GM18517 (cell line): ENCODE measurements around the gene LDLRAD2.
"Not testable (repeated sequence)": the region's sequence is repeated elsewhere in the genome, so short reads cannot be mapped to it uniquely, and the experiment has no call there.

ENCODE experiments used
- ATAC-seq: cut with Tn5 transposase; IDR thresholded peaks from one replicate; pipeline ENCODE4 v1.9.1; 2021; ENCODE audit warnings: mild to moderate bottlenecking, moderate library complexity; ENCODE audit not compliant: unreplicated experiment

The LDLRAD2 gene

DNA sequence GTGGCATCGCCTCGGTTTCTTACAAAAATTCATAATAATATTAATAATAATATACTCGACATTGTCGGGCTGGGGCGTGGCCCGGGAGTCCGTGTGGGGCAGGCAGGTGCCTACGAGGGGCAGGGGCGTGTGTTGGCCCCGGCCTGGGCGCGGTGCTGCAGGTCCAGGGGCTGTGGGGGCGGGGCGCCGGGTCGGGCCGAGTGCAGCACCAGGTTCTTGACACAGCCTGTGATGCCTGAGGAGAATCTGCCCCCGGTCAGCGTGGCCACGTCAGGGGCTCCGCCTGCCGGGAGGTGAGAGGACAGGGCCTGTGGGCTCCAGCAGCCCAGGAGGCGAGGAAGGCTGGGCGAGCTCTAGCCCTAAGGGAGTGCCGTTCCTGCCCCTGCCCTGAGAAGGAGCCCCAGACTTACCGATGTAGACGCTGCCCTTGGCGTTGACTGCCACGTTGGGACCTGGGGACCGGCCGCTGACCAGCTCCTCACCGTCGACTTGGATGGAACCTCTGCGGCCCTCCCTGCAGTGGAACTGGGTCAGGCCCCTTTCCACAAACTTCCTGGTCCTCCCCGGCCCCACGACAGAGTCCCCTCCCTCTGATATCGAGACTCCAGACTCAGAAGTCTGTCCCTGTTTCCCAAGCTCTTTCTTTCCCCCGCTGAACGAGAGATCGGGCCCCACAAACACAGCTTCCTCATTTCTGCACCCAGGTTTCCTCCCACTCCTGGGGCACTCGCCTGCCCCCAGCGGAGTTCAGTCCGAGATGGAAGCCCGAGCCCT is 11.3 kb downstream of the LDLRAD2 start:
- ATAC-seq: no peak

DNA sequence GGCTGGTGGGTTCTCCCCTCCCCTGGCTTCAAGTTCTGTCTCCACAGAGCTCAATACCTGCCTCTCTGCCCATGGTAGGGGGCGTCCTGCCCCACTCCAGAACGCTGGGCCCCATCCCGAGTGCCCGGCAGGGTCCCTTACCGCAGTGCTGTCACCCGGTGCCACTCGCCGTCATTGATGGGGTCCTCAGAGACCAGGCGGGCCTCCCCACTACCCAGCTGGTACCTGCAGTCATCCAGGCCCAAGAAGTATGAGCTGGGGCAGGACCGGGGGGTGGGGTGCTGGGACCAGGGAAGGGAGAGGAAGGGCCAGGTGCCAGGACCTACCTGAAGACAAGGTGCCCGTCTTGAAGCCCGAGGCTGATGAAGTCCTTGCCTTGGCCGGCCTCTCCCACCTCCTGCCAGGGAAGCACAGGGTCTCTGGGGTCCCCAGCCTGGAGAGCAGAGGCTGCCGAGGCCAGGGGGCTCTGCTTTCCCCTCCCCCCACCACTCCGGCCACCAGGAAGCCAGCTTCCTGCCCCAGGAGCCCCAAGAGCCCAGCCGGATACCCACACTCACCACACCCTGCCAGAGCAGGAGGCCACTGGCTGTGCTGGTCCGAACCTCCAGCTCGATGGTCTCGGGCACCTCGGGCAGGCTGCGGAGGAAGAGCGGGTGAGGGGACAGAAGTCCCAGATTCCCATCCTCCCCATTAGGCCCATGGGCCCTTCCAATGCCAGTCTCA is 12.1 kb downstream of the LDLRAD2 start:
- ATAC-seq: no peak

DNA sequence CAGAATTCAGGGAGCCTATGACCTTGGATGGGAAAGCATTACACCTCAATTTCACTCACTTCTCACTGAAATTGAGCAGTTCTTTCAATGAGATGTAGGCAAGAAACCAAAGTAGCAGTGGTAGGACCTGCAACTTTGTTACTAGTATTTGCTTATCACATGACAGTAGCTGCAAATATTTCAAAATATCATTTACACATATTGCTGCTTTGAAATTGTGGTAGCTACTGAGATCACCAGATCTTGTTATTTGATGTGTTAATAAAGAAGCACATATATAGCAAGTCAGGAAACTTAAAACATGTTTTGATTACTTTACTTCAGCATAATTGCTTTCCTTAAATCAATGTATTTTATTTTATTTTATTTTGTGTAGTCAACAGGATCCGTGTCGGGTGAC is 12.9 kb downstream of the LDLRAD2 start:
- no peak for ATAC-seq

DNA sequence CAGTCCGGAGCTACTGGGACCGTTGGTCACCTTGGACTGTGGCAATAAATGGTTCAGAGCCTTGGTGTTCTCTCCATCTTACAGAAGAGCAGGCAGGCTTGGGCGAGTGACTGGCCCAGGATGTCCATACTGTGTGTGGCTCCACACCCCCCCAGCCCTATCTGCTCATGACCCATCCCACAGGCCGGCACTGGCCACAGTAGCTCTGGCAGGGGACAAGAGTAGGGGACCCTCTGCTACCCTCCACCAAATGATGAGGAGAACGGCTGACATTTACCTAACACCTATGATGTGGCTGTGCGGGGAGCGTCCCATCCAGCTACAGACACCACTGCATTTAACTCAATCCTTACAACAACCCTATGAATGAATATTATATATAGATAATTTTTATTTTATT is 13.3 kb downstream of the LDLRAD2 start:
- no peak for ATAC-seq

DNA sequence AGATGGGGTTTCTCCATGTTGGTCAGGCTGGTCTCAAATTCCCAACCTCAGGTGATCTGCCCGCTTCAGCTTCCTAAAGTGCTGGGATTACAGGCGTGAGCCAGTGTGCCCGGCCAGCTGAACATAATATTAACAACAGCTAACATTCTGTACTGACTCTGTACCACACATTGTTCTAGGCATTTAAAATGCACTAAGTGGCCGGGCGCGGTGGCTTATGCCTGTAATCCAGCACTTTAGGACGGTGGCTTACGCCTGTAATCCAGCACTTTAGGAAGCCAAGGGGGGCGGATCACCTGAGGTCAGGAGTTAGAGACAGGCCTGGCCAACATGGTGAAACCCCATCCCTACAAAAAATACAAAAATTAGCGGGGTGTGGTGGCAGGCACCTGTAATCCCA is 14.6 kb downstream of the LDLRAD2 start:
- ATAC-seq: not testable (repeated sequence)

DNA sequence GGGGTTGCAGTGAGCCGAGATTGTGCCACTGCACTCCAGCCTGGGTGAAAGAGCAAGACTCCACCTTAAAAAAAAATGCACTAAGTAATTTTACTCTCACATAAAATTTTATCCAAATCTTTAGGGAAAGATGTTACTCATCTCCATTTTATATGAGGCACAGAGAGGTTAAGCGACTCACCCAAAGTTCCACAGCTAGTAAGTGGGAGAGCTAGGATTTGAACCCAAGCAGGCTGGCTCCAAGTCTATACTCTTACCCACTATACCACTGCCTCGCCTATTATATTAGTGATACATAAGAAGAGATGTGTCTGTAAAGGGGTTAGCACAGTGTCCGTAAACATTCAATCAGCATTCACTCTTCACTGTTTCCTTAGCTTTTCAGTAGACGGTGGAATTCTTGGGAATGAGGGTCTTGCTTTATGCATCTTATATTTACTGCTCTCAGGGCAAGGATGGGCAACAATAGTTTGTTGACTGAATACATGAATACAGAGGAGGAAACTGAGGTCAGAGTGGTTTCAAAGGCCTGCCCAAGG is 15.1 kb downstream of the LDLRAD2 start:
- no peak for ATAC-seq

DNA sequence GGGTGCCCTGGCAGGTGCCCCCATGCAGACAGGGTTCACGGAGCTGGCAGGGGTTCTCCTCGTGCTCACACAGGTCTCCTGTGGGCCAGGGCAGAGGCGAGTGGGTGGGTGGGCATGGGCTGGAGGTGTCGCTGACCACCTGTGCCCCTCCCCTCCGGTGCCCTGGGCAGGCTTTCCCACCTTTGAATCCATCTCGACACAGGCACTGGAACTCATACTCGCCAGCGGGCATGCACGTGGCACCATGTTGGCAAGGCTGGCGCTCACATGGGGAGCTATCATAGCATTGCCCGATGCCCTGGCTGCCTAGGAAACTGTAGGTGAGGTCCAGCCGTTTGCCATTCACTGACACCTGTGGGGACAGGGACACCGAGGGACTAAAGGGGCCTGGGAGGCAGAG is 16.0 kb downstream of the LDLRAD2 start:
- no peak for ATAC-seq

DNA sequence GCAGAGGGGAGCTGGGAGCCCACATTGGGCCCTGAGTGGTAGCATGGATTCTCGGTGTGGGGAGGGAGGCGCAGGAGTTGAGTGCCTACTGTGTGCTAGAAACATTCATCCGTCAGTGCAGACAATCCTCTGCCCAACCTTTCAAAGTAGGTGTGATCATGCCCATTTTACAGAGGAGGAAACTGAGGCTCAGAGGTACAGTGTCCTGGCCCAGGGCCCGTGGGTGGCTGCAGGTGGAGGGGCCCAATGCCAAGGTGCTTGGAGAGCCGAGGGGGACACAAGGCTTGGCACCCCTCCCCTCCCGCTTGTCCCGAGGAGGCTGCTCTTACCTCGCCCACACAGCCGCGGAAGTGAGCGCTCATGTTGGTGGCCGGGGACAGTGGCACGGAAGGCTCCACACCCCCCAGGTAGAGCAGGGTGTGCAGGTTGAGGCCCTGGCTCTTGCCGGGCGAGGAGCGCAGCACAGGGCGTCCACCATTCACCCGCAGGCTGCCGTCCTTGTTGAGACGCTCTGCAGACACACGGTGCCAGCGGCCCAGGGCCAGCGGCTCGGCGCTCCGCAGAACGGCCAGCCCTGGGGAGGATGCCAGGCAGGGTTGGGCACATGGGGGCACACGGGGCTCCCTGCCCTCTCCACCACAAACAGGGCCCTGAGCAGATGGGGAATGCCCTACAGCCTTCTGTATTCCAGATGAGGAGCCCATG is 16.6 kb downstream of the LDLRAD2 start:
- ATAC-seq: no peak

DNA sequence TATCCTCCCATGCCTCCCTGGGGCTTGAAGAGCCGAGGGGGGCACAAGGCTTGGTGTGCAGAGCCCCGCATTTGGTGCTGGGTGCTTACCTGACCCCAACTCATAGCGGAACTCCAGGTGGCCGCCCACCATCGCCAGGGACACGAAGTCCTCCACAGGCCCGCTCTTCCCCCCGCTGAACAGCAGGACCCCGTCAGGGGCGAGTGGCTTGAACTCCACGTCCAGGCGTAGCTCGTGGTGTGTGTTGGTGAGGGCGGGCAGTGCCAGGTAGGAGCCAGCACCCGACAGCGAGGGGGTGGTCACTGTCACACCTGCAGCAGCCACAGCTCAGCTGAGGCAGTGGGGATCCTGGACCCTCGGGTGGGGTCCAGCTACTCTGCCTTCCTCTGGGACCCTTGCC is 17.2 kb downstream of the LDLRAD2 start:
- ATAC-seq: no peak

DNA sequence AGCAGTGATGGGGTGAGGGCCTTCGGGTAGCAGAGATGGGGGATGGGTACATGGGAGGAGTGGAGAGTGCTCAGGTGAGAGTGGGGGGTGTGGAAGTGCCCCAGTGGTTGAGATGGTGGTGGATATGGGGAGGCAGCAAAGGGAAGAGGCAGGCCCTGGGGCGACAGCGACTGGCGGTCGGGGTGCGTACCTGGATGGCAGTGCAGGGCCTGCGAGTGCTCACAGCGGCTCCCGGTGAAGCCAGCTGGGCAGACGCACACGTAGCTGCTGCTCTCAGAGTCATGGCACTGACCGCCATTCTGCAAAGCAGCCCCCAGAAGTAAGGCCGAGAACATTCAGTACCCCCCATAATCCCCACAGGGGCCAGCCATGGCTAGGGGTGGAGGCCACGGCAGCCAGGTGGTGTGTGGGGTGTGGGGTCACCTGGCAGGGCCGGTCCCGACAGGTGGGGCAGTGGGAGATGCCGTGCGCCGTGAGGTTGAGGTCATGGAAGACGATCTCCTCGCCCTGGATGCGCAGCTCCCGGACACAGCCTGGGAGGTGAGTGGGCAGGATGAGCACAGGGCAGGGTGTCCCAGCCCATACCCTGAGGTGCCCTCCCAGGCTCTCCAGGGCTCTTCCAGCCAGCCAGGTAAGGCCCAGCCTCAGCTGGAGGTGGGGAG is 18.9 kb downstream of the LDLRAD2 start:
- no peak for ATAC-seq

DNA sequence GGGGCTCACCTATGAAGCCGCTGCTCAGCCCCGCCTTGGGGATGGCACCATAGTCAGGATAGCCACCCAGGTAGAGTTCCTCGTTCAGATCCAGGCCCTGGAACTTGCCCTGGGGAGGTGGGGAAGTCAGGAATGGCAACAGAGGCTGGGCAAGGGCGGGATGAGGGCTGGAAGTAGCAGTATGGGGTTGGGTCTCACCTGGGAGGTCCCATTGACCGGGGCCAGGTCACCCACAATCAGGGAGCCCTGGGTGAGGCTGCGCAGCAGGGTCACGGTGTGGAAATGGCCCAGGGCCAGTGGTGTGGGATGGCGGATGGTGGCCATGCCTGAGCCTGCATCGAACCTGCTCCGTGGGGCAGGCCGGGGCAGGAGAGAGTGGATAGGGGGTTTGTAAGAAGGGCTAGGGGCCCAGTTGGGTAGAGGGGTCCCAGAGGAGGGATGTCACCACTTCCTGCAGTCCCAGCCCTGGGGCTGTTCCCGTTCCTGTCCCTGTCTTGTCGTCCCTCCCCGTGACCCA is 19.4 kb downstream of the LDLRAD2 start:
- no peak for ATAC-seq

DNA sequence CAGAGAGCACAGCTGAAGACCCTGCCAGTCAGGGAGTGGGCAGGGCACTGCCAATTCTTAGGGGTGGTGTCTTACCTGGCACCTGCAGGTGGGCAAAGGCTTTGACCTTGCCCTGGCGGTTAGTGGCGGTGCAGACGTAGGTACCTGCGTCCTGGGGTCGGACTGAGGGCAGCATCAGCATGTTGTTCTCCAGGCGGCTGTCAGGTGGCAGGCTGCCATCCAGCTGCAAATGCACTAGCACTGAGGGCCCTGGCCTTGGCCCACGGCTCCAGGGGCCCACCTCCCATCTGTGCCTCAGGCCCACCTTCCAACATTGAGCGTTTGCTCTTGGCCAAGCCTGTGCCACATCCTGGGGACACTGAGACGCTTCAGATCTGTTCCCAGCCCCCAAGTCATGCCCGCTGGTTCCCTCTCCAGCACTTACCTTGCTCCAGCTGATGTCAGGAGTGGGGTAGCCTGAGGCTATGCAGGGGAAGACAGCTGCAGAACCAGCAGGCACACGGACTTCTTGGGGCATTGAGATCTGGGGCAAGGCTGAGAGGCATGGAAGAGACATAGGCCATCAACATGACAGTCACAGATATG is 21.4 kb downstream of the LDLRAD2 start:
- no peak for ATAC-seq

DNA sequence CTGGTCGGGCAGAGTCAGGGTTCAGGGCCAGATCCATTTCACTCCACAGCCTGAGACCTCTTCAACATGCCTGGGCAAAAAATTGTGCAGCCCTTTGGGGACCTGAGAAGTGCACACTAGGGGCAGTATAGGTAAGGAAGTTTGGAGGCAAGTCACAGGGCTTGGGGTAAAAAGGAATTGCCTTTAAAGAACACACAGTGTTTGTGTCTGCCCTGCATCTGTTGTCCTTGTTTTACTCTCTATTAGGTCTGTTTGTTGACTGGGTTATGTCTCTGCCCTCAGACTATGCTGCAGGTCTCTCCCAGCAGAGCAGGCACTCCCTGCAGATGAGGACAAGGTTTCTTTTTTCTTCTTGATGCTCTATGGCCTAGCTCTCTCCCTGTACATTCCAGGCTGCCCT is 22.0 kb downstream of the LDLRAD2 start:
- ATAC-seq: no peak

DNA sequence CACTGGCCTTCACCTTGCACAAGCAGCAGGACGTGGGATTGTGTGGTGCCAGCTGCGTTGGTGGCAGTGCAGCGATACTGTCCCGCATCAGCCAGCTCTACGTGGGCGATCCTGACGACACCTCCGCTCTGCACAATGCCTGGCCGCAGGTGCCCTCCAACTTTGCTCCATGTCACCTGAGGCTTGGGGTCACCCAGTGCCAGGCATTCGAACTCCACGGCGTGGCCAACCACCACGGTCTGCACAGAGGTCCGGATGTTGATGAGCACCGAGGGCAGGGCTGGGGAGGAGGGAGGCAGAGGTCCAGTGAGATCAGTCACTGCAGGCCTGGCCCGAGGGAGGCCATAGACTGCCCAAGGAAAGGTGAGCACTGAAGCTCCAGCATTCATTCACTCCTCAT is 22.6 kb downstream of the LDLRAD2 start:
- ATAC-seq: no peak

DNA sequence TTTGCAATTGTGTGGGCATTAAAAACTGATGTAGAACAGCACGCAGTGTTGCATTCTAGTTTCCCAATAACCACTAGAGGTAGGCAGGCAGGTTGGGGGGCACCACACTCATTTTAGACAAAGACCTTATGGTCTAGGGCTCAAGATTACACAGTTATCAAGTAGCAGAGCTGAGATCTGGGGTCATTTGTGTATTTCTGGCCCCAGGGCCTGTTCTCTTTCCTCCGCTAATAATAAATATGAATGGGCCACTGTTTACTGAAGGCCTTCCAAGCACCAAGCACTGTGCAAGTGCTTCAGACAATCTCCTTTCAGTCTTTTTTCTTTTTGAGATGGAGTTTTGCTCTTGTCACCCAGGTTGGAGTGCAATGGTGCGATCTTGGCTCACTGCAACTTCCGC is 23.9 kb downstream of the LDLRAD2 start:
- ATAC-seq: no peak

DNA sequence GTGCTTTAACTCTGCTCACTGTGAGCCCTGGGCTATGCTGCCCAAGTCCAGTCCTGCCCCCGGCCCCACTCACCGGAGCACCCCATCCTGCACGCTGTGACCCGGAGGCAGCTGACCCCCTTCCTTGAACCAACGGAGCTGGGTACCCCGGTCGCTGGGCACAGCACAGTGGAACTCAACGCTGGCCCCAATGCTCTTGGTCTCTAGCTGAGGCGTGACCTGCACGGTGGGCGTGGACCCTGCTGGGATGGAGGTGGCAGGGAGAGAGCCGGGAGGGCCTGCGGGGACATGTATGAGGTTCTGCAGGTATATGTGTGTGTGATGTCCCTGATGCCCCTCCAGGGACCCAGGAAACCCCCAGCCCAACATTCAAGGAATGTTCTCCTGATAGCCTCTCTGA is 24.7 kb downstream of the LDLRAD2 start:
- no peak for ATAC-seq

DNA sequence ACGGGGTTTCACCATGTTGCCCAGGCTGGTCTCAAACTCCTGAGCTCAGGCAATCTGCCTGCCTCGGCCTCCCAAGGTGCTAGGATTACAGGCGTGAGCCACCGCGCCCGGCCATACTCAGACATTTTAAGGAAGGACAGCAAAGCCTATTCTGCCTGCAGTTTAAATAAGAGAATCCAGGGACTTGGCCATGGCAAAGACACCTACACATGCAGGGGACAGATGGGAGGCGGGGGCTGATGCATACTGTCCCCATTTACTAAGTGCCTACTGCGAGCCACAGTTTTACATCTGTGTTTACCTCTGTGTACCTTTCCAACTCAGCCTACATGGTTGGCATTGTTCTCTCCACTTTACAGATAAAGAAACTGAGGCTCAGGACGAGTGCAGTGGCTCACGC is 25.4 kb downstream of the LDLRAD2 start:
- ATAC-seq: no peak

DNA sequence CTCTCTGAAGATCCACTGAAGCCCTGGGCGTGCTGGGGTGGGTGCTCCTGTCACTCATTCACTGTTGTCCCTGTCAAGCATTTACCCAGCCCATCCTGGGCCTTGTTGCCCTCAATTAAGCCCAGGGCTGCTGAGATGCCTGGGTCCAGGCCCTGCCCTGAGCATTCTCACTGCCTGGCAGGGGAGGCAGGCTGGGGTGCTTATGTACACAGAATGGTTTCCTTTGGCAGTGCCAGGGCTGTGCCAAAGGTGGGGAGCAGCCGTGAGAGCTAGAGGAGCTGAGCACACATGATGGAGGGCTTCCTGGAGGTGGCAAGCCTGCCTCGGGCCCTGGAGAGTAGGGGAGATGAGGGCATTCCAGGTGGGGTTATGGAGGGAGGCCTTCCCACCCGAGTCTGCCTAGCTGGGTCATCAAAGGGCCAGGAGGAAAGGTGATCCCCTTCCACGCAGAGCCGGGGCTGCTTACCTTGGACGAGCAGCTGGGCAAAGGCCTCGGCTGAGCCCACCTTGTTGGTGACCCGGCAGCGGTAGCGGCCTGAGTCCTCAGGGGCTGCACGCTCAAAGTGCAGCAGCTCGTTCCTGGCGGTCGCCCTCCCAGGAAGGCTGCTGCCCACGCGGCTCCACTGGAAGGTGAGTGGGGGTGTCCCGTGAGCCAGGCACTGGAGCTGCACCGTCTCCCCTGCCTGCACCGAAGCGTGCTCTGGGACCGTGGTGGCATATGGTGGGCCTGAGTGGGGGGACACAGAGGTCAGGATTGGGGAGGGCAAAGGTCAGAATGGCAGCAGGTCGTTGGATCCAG is 26.5 kb downstream of the LDLRAD2 start:
- no peak for ATAC-seq

DNA sequence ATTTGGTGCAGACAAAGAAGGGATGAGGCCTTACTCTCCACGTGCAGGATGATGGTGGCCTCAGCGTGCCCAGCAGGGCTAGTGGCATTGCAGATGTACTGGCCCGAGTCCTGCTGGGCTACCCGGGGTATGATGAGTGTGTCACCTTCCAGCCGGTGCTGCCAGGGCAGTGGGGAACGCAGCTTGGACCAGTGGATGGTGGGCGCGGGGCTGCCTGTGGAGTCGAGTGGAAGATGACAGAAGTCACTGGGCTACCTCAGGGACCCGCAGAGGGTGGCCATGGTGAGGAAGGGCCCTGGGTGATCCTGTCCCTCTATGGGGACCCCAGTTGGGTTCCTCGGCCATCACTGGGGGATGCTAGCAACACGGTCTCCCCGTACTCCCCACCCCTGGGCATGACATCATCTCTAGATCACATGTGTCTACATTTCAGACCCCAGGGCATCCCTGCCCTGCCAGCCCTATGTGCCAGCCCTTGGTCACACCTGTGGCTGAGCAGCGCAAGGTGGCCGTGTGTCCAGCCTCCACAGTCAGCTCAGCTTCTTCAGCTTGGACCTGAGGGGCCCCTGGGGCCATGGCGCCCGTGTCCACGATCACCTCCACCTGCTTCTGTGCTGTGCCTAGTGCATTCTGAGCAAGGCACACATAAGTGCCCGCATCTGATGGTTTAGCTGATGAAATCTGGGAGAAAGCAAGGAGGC is 27.4 kb downstream of the LDLRAD2 start:
- ATAC-seq: no peak
